Esophagus squamous epithelium (tissue), 4 donors: Measurements from ENCODE around the gene AUTS2.

Experiments used
- POLR2A ChIP-seq, 4 donors: fragments of 450-650 bp; IDR thresholded peaks; one replicate each; pipeline ENCODE4 v1.6.1; 2017; ENCODE audit warnings: antibody characterized with exemption in 4 of 4, mild to moderate bottlenecking in 4 of 4, moderate library complexity in 3 of 4
- TF ChIP-seq, protein P1 (sequence below), 6 experiments: fragments of 450-650 bp in 4 of 6; fragments of 200-600 bp in 2 of 6; sonication (generic) in 2 of 6; IDR thresholded peaks; one replicate each; pipeline ENCODE4 v1.5.1; 2016 to 2019; ENCODE audit warnings: antibody characterized with exemption in 6 of 6, mild to moderate bottlenecking in 4 of 6, moderate library complexity in 4 of 6

DNA sequence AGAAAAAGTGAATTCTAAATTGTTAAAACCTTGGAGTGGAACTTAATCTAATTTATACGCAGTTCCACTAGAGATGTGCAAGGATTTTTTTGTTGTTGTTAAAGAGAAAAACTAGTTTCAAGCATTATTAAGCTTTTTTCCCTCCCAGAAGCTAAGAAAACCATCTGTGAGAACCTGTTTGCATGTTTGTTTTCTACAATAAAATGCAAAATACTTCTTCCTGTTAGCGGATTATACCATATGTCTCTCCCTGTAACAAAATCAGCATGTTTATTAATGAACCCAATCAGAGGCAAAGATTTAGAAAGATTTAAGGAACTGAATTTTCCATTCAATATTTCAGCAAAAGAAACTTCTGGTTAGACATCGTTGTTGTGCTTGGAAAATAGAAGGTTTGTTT lies 953.9 kb downstream of the AUTS2 start:
- TF ChIP-seq, protein P1, sequence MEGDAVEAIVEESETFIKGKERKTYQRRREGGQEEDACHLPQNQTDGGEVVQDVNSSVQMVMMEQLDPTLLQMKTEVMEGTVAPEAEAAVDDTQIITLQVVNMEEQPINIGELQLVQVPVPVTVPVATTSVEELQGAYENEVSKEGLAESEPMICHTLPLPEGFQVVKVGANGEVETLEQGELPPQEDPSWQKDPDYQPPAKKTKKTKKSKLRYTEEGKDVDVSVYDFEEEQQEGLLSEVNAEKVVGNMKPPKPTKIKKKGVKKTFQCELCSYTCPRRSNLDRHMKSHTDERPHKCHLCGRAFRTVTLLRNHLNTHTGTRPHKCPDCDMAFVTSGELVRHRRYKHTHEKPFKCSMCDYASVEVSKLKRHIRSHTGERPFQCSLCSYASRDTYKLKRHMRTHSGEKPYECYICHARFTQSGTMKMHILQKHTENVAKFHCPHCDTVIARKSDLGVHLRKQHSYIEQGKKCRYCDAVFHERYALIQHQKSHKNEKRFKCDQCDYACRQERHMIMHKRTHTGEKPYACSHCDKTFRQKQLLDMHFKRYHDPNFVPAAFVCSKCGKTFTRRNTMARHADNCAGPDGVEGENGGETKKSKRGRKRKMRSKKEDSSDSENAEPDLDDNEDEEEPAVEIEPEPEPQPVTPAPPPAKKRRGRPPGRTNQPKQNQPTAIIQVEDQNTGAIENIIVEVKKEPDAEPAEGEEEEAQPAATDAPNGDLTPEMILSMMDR (IDR thresholded peaks at IDR 0.05), result no peak
- no peak for TF ChIP-seq POLR2A (IDR thresholded peaks at IDR 0.05)
